Hepatocyte (in vitro differentiated cells): ENCODE results near the gene MMP19. TPM values are rescaled to one million over a fixed set of nuclear protein-coding genes. Genes with fewer than 3 reads are reported as not detected.

Source experiments
- DNase-seq: peaks from one replicate; pipeline ENCODE4 v3.0.0-alpha.2; 2016; ENCODE audit warnings: low spot score
- H2AFZ ChIP-seq: fragments of 200-600 bp; sonication (generic); 2 replicates; pipeline ENCODE4 v1.6.0; 2016; ENCODE audit warnings: antibody characterized with exemption, mild to moderate bottlenecking
- H3K27ac ChIP-seq: fragments of 200-600 bp; sonication (generic); 2 replicates; pipeline ENCODE4 v1.5.1; 2016; ENCODE audit warnings: mild to moderate bottlenecking
- H3K27me3 ChIP-seq: fragments of 200-600 bp; sonication (generic); 2 replicates; pipeline ENCODE4 v1.6.1; 2016
- H3K36me3 ChIP-seq: fragments of 200-600 bp; sonication (generic); replicated peaks from 2 replicates; pipeline ENCODE4 v1.5.1; 2016; ENCODE audit warnings: low read depth; ENCODE audit not compliant: insufficient read depth
- H3K4me1 ChIP-seq: fragments of 200-600 bp; sonication (generic); 2 replicates; pipeline ENCODE4 v1.5.1; 2016; ENCODE audit warnings: mild to moderate bottlenecking, moderate library complexity; ENCODE audit not compliant: insufficient read depth
- H3K4me2 ChIP-seq: fragments of 200-600 bp; sonication (generic); 2 replicates; pipeline ENCODE4 v1.6.0; 2016
- H3K4me3 ChIP-seq: fragments of 200-600 bp; sonication (generic); 2 replicates; pipeline ENCODE4 v1.5.1; 2016; ENCODE audit warnings: mild to moderate bottlenecking
- H3K79me2 ChIP-seq: fragments of 200-600 bp; sonication (generic); 2 replicates; pipeline ENCODE4 v1.6.0; 2017; ENCODE audit warnings: mild to moderate bottlenecking
- H3K9me2 ChIP-seq: fragments of 200-600 bp; sonication (generic); replicated peaks from 2 replicates; pipeline ENCODE4 v1.6.0; 2017; ENCODE audit warnings: mild to moderate bottlenecking; ENCODE audit not compliant: insufficient read depth
- H3K9me3 ChIP-seq: fragments of 200-600 bp; sonication (generic); 2 replicates; pipeline ENCODE4 v1.5.1; 2016; ENCODE audit warnings: low read depth, mild to moderate bottlenecking
- H4K20me1 ChIP-seq: fragments of 200-600 bp; sonication (generic); 2 replicates; pipeline ENCODE4 v1.6.0; 2016; ENCODE audit warnings: mild to moderate bottlenecking; ENCODE audit not compliant: insufficient read depth, poor library complexity, severe bottlenecking
- EZH2 ChIP-seq: fragments of 200-600 bp; sonication (generic); IDR thresholded peaks from 2 replicates; pipeline ENCODE4 v1.6.1; 2016; ENCODE audit warnings: antibody characterized with exemption, mild to moderate bottlenecking, borderline replicate concordance
- EZH2phosphoT487 ChIP-seq: fragments of 200-600 bp; sonication (generic); IDR thresholded peaks from one replicate; pipeline ENCODE4 v1.6.1; 2018; ENCODE audit warnings: antibody characterized with exemption, mild to moderate bottlenecking, low read depth, moderate library complexity; ENCODE audit not compliant: unreplicated experiment, severe bottlenecking
- WGBS: methylation state at CpG from one replicate; pipeline ENCODE4 v1.1.6; 2016; ENCODE audit warnings: low lambda C conversion rate; ENCODE audit errors: missing lambda C conversion rate; 5-methylcytosine and 5-hydroxymethylcytosine counted together
- polyA plus RNA-seq: library from polyadenylated mRNA; unstranded; fragments of >200 nt; fragmentation: Nextera tagmentation; extraction: Ambion mirVana; gene quantifications from 2 replicates; pipeline ENCODE4 v1.2.1, GENCODE V29; 2016
- total RNA-seq: library from RNA; depleted of rRNA; stranded (reverse); fragments of >200 nt; gene quantifications from 2 replicates; pipeline ENCODE4 v1.2.3, GENCODE V29; 2014
- TF ChIP-seq, protein P1 (sequence below): fragments of 200-600 bp; sonication (generic); IDR thresholded peaks from 2 replicates; pipeline ENCODE4 v1.5.1; 2016; ENCODE audit warnings: antibody characterized with exemption, mild to moderate bottlenecking; ENCODE audit not compliant: poor library complexity

The MMP19 gene
- total and polyA plus RNA-seq, 2 experiments from 2014 or later = 6.4 to 10.8 TPM

DNA sequence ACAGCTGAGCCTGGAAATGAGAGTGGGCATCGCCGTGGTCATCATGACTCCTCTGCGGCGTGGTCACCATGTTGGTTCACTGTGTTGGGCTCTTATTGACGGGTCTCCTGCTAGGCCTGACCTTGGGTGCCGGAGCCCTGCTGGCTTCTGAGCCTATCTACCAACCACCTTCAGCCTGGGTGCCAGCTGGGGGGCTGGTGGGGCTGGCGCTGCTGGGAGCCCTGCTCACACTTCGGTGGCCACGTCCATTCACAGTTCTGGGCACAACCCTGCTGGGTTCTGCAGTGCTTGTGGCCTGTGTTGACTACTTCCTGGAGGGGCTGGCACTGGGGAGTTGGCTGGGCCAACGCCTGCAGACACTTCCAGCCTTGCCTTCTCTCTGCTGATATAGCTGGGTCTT lies 9.7 kb downstream of the MMP19 start:
- no peaks in the 10 kb centered on the region for H3K9me2 ChIP-seq
- H3K27ac ChIP-seq = no peak overlapping the region
- DNase-seq = no peak
- no peaks in the 10 kb centered on the region for H4K20me1 ChIP-seq
- WGBS = 95% methylated on average over 10 of the region's 10 CpGs
- no peak overlapping the region for H2AFZ ChIP-seq
- TF ChIP-seq EZH2 = no peak
- TF ChIP-seq, protein P1, sequence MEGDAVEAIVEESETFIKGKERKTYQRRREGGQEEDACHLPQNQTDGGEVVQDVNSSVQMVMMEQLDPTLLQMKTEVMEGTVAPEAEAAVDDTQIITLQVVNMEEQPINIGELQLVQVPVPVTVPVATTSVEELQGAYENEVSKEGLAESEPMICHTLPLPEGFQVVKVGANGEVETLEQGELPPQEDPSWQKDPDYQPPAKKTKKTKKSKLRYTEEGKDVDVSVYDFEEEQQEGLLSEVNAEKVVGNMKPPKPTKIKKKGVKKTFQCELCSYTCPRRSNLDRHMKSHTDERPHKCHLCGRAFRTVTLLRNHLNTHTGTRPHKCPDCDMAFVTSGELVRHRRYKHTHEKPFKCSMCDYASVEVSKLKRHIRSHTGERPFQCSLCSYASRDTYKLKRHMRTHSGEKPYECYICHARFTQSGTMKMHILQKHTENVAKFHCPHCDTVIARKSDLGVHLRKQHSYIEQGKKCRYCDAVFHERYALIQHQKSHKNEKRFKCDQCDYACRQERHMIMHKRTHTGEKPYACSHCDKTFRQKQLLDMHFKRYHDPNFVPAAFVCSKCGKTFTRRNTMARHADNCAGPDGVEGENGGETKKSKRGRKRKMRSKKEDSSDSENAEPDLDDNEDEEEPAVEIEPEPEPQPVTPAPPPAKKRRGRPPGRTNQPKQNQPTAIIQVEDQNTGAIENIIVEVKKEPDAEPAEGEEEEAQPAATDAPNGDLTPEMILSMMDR = no peak
- no peak for TF ChIP-seq EZH2phosphoT487
- peaks cover 14% of the 10 kb centered on the region for H3K4me1 ChIP-seq
- no peak overlapping the region for H3K4me3 ChIP-seq
- H3K9me3 ChIP-seq = no peaks in the 10 kb centered on the region
- peaks cover 29% of the 10 kb centered on the region for H3K79me2 ChIP-seq
- H3K4me2 ChIP-seq = no peak overlapping the region
- no peaks in the 10 kb centered on the region for H3K27me3 ChIP-seq
- H3K36me3 ChIP-seq = no peaks in the 10 kb centered on the region

DNA sequence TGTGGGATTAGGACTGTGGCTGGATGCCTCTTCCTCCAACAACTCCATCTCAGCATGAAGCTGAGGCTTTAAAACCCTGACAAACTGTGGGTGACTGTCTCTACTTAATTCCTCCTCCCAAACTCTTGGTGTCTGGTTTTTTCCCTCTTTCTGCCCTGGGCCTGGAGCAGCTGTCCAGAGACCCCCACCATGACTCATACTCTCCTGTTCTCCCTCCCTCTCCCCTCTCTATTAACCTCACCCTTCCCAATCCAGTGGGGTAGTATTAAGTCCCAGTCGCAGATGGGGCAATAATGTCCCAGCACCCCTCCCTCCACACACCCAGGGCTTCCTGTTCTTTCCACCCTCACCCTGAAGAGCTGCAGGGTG lies 11.3 kb downstream of the MMP19 start:
- Histone ChIP-seq H3K79me2 (peaks cover 45% of the 10 kb centered on the region), H3K4me1 (peaks cover 21% of the 10 kb centered on the region), H3K27ac (peak overlapping the region; percentile 99), H3K9me3 (no peaks in the 10 kb centered on the region), H3K4me3 (peak overlapping the region; percentile 32), H2AFZ (no peak overlapping the region), H3K36me3 (no peaks in the 10 kb centered on the region), H3K9me2 (no peaks in the 10 kb centered on the region), H4K20me1 (no peaks in the 10 kb centered on the region), H3K4me2 (peak overlapping the region; percentile 95), H3K27me3 (no peaks in the 10 kb centered on the region)
- DNase-seq = no peak
- TF ChIP-seq EZH2 (no peak), EZH2phosphoT487 (no peak)
- TF ChIP-seq, protein P1 = no peak
- 36% methylated on average over 1 of the region's 1 CpG for WGBS

DNA sequence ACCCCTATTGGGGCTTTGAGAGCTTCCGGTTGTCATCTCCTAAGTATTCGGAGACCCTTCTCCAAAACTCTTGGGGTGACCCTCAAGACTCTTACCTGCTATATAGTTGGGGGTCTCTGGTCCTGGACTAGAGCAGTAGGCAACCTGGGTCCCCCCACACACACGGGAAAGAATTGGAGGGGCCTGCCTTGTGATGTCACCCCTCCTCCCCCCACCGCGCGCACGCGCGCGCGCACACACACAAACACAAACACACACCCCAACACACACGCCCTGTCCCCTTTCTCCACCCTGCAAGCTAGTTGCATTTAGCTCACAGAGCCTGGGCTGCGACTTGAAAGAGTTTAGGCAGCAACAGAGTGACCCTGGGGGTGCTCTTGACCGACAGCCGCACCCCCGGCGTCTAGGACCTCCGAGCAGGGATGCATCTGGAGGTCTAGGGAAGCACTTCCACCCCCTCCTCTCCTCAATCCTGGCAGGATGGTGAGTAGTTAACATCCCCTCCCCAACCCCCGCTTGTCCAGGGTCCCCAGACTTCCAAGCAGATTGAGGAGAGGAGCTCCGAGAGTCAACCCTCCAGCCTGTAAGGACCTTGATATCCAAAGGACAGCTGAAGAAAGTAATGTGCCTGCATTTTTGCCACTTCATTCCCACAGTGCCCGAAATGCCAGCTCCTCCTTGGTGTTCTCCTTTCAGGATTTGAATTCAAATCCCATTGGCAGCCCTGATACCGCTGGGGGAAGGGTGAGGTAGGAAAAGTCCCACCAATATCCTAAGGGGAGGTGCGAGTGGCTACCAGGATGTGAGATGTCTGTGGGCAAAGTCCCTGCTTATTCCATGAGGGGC lies 11.9 kb downstream of the MMP19 start:
- Histone ChIP-seq H3K79me2 (peaks cover 51% of the 10 kb centered on the region), H3K27me3 (no peaks in the 10 kb centered on the region), H3K9me3 (no peaks in the 10 kb centered on the region), H4K20me1 (no peaks in the 10 kb centered on the region), H2AFZ (peak overlapping the region; percentile 69), H3K36me3 (no peaks in the 10 kb centered on the region), H3K9me2 (no peaks in the 10 kb centered on the region), H3K27ac (peak overlapping the region; percentile 99), H3K4me1 (peaks cover 21% of the 10 kb centered on the region), H3K4me3 (peak overlapping the region; percentile 32), H3K4me2 (peak overlapping the region; percentile 95)
- TF ChIP-seq, protein P1 = no peak
- TF ChIP-seq EZH2 (no peak), EZH2phosphoT487 (no peak)
- DNase-seq = peak; percentile 81
- 5% methylated on average over 21 of the region's 23 CpGs for WGBS
